Caco-2 (cell line): ENCODE measurements around the gene RRH. TPM values are rescaled to one million over a fixed set of nuclear protein-coding genes. Genes with fewer than 3 reads are reported as not detected.

Experiments used
- BruUV-seq: library from RNA; stranded (reverse); fragments of 400-500 nt; replicated peaks from 2 replicates; lab custom pipeline; 2021; lab: Mats Ljungman, UMichigan
- CTCF ChIA-PET: fragments of 300-600 bp; sonication (Branson Sonifier 250); formaldehyde crosslinking; loops from one replicate; lab custom pipeline; 2022; ENCODE audit warnings: antibody characterized with exemption; lab: Charles Lee
- POLR2A ChIA-PET: fragments of 300-600 bp; sonication (Branson Sonifier 250); formaldehyde crosslinking; loops from one replicate; lab custom pipeline; 2022; ENCODE audit warnings: antibody characterized with exemption; lab: Charles Lee
- DNase-seq, 2 experiments: peaks; one replicate each; pipeline versions ENCODE4 v3.0.0 to v3.0.0-alpha.2; 2020 to 2022
- H3K27me3 ChIP-seq: replicated peaks from 2 replicates; pipeline ENCODE4 v1.6.0; 2011; ENCODE audit warnings: low read length; ENCODE audit not compliant: control insufficient read depth, insufficient read depth
- H3K36me3 ChIP-seq: 2 replicates; pipeline ENCODE4 v1.5.1; 2011; ENCODE audit warnings: low read length; ENCODE audit not compliant: control insufficient read depth, insufficient read depth
- H3K4me1 ChIP-seq: fragments of 250-450 bp; sonication (Bioruptor Pico); 2 replicates; pipeline ENCODE4 v1.5.1; 2020; ENCODE audit warnings: mild to moderate bottlenecking
- H3K4me3 ChIP-seq: 2 replicates; pipeline ENCODE4 v1.5.1; 2011; ENCODE audit warnings: low read depth, mild to moderate bottlenecking, control low read depth, low read length
- H3K9me3 ChIP-seq: fragments of 250-450 bp; sonication (Bioruptor Pico); 2 replicates; pipeline ENCODE4 v1.5.1; 2020; ENCODE audit warnings: mild to moderate bottlenecking, moderate library complexity
- H3K27ac Mint-ChIP-seq: one replicate; pipeline ENCODE4 v1.8.0; 2022; ENCODE audit warnings: mixed read lengths; ENCODE audit not compliant: unreplicated experiment
- H3K27me3 Mint-ChIP-seq: one replicate; pipeline ENCODE4 v1.8.0; 2022; ENCODE audit warnings: mixed read lengths; ENCODE audit not compliant: insufficient read depth, unreplicated experiment
- H3K36me3 Mint-ChIP-seq: one replicate; pipeline ENCODE4 v1.8.0; 2022; ENCODE audit warnings: mild to moderate bottlenecking, mixed read lengths; ENCODE audit not compliant: insufficient read depth, unreplicated experiment
- H3K4me1 Mint-ChIP-seq: one replicate; pipeline ENCODE4 v1.8.0; 2022; ENCODE audit warnings: low read depth, mixed read lengths; ENCODE audit not compliant: unreplicated experiment
- H3K4me3 Mint-ChIP-seq: one replicate; pipeline ENCODE4 v1.8.0; 2022; ENCODE audit warnings: mild to moderate bottlenecking, moderate library complexity, mixed read lengths; ENCODE audit not compliant: unreplicated experiment
- H3K9me3 Mint-ChIP-seq: one replicate; pipeline ENCODE4 v1.8.0; 2022; ENCODE audit warnings: mixed read lengths; ENCODE audit not compliant: unreplicated experiment
- CTCF ChIP-seq, 2 experiments: fragments of 200-600 bp in 1 of 2; IDR thresholded peaks; 1 replicate in 1 of 2; 2 replicates in 1 of 2; pipeline versions ENCODE4 v1.5.1 to v1.8.0; 2011 to 2022; ENCODE audit warnings: antibody characterized with exemption in 1 of 2, control low read depth in 1 of 2, inconsistent platforms in 1 of 2, low read depth in 1 of 2, low read length in 1 of 2, mild to moderate bottlenecking in 1 of 2, moderate library complexity in 1 of 2; ENCODE audit not compliant: insufficient read depth in 1 of 2, severe bottlenecking in 1 of 2, unreplicated experiment in 1 of 2
- intact Hi-C: fragments of 100-400 bp; cut with micrococcal nuclease; formaldehyde crosslinking; loops from one replicate; pipeline ENCODE4 v1.10.0; 2022; ENCODE audit not compliant: unreplicated experiment
- total RNA-seq: library from RNA; stranded (reverse); gene quantifications from 2 replicates; pipeline ENCODE4 v1.2.3, GENCODE V29; 2022

The RRH gene
- total RNA-seq, 1 experiment from 2014 or later = 0.34 TPM

GRCh38 chr4:109861916-109862511 lies 34.2 kb downstream of the RRH start:
- H3K4me3 Mint-ChIP-seq = no peak overlapping the region
- CTCF ChIA-PET = no interaction called here
- no peaks in the 10 kb centered on the region for H3K36me3 Mint-ChIP-seq
- H3K4me1 ChIP-seq = no peaks in the 10 kb centered on the region
- H3K4me3 ChIP-seq = no peak overlapping the region
- H3K27me3 Mint-ChIP-seq = no peaks in the 10 kb centered on the region
- H3K36me3 ChIP-seq = no peaks in the 10 kb centered on the region
- H3K27ac Mint-ChIP-seq = no peak overlapping the region
- H3K9me3 ChIP-seq = peaks cover 3% of the 10 kb centered on the region; the same call in 1 of the 2 replicates
- no peak for DNase-seq
- BruUV-seq = no TSS peak
- H3K4me1 Mint-ChIP-seq = no peaks in the 10 kb centered on the region
- TF ChIP-seq CTCF (IDR thresholded peaks at IDR 0.05; ENCODE audit: insufficient read depth in 1 of 2, low read depth in 1 of 2, low read length in 1 of 2, severe bottlenecking in 1 of 2, unreplicated experiment in 1 of 2) = no peak
- intact Hi-C loops = no loop called here
- no peaks in the 10 kb centered on the region for H3K27me3 ChIP-seq
- POLR2A ChIA-PET = no interaction called here
- peaks cover 9% of the 10 kb centered on the region for H3K9me3 Mint-ChIP-seq

- Mint-ChIP-seq H3K4me1 (no peaks in the 10 kb centered on the region), H3K36me3 (no peaks in the 10 kb centered on the region), H3K9me3 (no peaks in the 10 kb centered on the region), H3K4me3 (no peak overlapping the region), H3K27me3 (no peaks in the 10 kb centered on the region), H3K27ac (no peak overlapping the region)
- no peaks in the 10 kb centered on the region for H3K4me1 ChIP-seq
- POLR2A ChIA-PET = no interaction called here
- H3K4me3 ChIP-seq = no peak overlapping the region
- peaks cover 3% of the 10 kb centered on the region; the same call in 1 of the 2 replicates for H3K9me3 ChIP-seq
- BruUV-seq = no TSS peak
- TF ChIP-seq CTCF (IDR thresholded peaks at IDR 0.05; ENCODE audit: insufficient read depth in 1 of 2, low read depth in 1 of 2, low read length in 1 of 2, severe bottlenecking in 1 of 2, unreplicated experiment in 1 of 2) = no peak
- H3K36me3 ChIP-seq = no peaks in the 10 kb centered on the region
- CTCF ChIA-PET = no interaction called here
- intact Hi-C loops = no loop called here
- no peaks in the 10 kb centered on the region for H3K27me3 ChIP-seq
- DNase-seq = no peak
Measured at GRCh38 chr4:109864134-109864533, 36.4 kb downstream of the RRH start.

GRCh38 chr4:109870061-109870460 lies 42.3 kb downstream of the RRH start:
- POLR2A ChIA-PET = no interaction called here
- no TSS peak for BruUV-seq
- no peak for TF ChIP-seq CTCF (IDR thresholded peaks at IDR 0.05; ENCODE audit: insufficient read depth in 1 of 2, low read depth in 1 of 2, low read length in 1 of 2, severe bottlenecking in 1 of 2, unreplicated experiment in 1 of 2)
- Histone ChIP-seq H3K4me3 (no peak overlapping the region), H3K36me3 (no peaks in the 10 kb centered on the region), H3K9me3 (no peaks in the 10 kb centered on the region), H3K4me1 (no peaks in the 10 kb centered on the region), H3K27me3 (no peaks in the 10 kb centered on the region)
- Mint-ChIP-seq H3K27me3 (no peaks in the 10 kb centered on the region), H3K9me3 (no peaks in the 10 kb centered on the region), H3K36me3 (no peaks in the 10 kb centered on the region), H3K27ac (no peak overlapping the region), H3K4me1 (no peaks in the 10 kb centered on the region), H3K4me3 (no peak overlapping the region)
- intact Hi-C loops = no loop called here
- CTCF ChIA-PET = no interaction called here
- DNase-seq = no peak
